Subcutaneous adipose tissue (tissue), 4 donors: ENCODE measurements around the gene CEP350. TPM values are rescaled to one million over a fixed set of nuclear protein-coding genes. Genes with fewer than 3 reads are reported as not detected.

Experiments
- CTCF ChIP-seq: fragments of 450-650 bp; IDR thresholded peaks from one replicate; pipeline ENCODE4 v1.5.1; 2016; ENCODE audit warnings: low read depth, mild to moderate bottlenecking, control low read depth, antibody characterized with exemption, moderate library complexity
- total RNA-seq, 4 donors: library from RNA; depleted of rRNA; stranded (reverse); fragments of >200 nt; gene quantifications; one replicate each; pipeline ENCODE4 v1.1.0, GENCODE V29; 2016

Gene CEP350
- total RNA-seq, 4 donors from 2014 or later: 77.2 to 136 (median 103) TPM

- TF ChIP-seq CTCF: no peak
Observed at GRCh38 chr1:180002437-180002836, 47.8 kb downstream of the CEP350 start.

- TF ChIP-seq CTCF: no peak
Observed at GRCh38 chr1:180003026-180003695, 48.6 kb downstream of the CEP350 start.

- no peak for TF ChIP-seq CTCF
Observed at GRCh38 chr1:180020017-180020416, 65.4 kb downstream of the CEP350 start.

- no peak for TF ChIP-seq CTCF
Observed at GRCh38 chr1:180026556-180026955, 71.9 kb downstream of the CEP350 start.

- no peak for TF ChIP-seq CTCF
Observed at GRCh38 chr1:180027949-180028445, 73.4 kb downstream of the CEP350 start.

GRCh38 chr1:180028864-180029263, 74.3 kb downstream of the CEP350 start:
- TF ChIP-seq CTCF: no peak

GRCh38 chr1:180029524-180030135, 75.0 kb downstream of the CEP350 start:
- no peak for TF ChIP-seq CTCF
